CD14-positive monocyte (primary cell): Measurements from ENCODE around the gene CLCC1. TPM values are rescaled to one million over a fixed set of nuclear protein-coding genes. Genes with fewer than 3 reads are reported as not detected.

ENCODE experiments used
- DNase-seq, 3 donors: peaks; one replicate each; pipeline ENCODE4 v3.0.0-alpha.2; 2011 to 2022
- H2AFZ ChIP-seq: 2 replicates; pipeline ENCODE4 v1.6.0; 2012; ENCODE audit warnings: mild to moderate bottlenecking, low read depth, low read length, inconsistent platforms; ENCODE audit not compliant: insufficient read depth, poor library complexity, severe bottlenecking
- H3K27ac ChIP-seq, 2 donors: 1 replicate in 1 of 2; 2 replicates in 1 of 2; pipeline ENCODE4 v1.5.1; 2012 to 2013; ENCODE audit warnings: low read length in 2 of 2, control low read depth in 1 of 2, inconsistent platforms in 1 of 2, low read depth in 1 of 2, mild to moderate bottlenecking in 1 of 2
- H3K27me3 ChIP-seq, 2 donors: one replicate each; pipeline versions ENCODE4 v1.6.0 to v1.6.1; 2011 to 2013; ENCODE audit warnings: low read length in 2 of 2; ENCODE audit not compliant: control insufficient read depth in 2 of 2, insufficient read depth in 2 of 2
- H3K36me3 ChIP-seq, 2 donors: replicated peaks in 1 of 2; 1 replicate in 1 of 2; 2 replicates in 1 of 2; pipeline versions ENCODE4 v1.5.1 to v1.6.1; 2012 to 2013; ENCODE audit warnings: low read length in 2 of 2, control low read depth in 1 of 2, inconsistent platforms in 1 of 2, mild to moderate bottlenecking in 1 of 2; ENCODE audit not compliant: insufficient read depth in 2 of 2, control insufficient read depth in 1 of 2
- H3K4me1 ChIP-seq, 2 donors: 1 replicate in 1 of 2; 2 replicates in 1 of 2; pipeline versions ENCODE4 v1.5.1 to v1.6.1; 2012 to 2013; ENCODE audit warnings: low read length in 2 of 2, control low read depth in 1 of 2, inconsistent platforms in 1 of 2, mild to moderate bottlenecking in 1 of 2, moderate library complexity in 1 of 2; ENCODE audit not compliant: insufficient read depth in 2 of 2, control insufficient read depth in 1 of 2
- H3K4me2 ChIP-seq: replicated peaks from 2 replicates; pipeline ENCODE3; 2012; ENCODE audit warnings: low read length, moderate library complexity, mild to moderate bottlenecking; ENCODE audit not compliant: poor library complexity, severe bottlenecking; ENCODE audit errors: extremely low read depth
- H3K4me3 ChIP-seq, 3 experiments: fragments of 200-600 bp in 1 of 3; sonication (generic) in 1 of 3; replicated peaks in 1 of 3; 1 replicate in 2 of 3; 2 replicates in 1 of 3; pipeline ENCODE4 v1.5.1; 2011 to 2013; ENCODE audit warnings: low read length in 3 of 3, mild to moderate bottlenecking in 3 of 3, control low read depth in 2 of 3, low read depth in 2 of 3, inconsistent platforms in 1 of 3, moderate library complexity in 1 of 3
- H3K79me2 ChIP-seq: 2 replicates; pipeline ENCODE4 v1.6.0; 2012; ENCODE audit warnings: mild to moderate bottlenecking, control low read depth, inconsistent platforms, low read length, moderate library complexity; ENCODE audit not compliant: insufficient read depth
- H3K9ac ChIP-seq: 2 replicates; pipeline ENCODE4 v1.6.0; 2017; ENCODE audit warnings: low read length, mild to moderate bottlenecking; ENCODE audit not compliant: insufficient read depth, poor library complexity, severe bottlenecking
- H3K9me3 ChIP-seq, 2 donors: replicated peaks in 1 of 2; 1 replicate in 1 of 2; 2 replicates in 1 of 2; pipeline versions ENCODE4 v1.5.1 to v1.6.1; 2012 to 2013; ENCODE audit warnings: low read length in 2 of 2, control low read depth in 1 of 2; ENCODE audit not compliant: control insufficient read depth in 1 of 2, insufficient read depth in 1 of 2
- H4K20me1 ChIP-seq: 2 replicates; pipeline ENCODE4 v1.6.0; 2012; ENCODE audit warnings: mild to moderate bottlenecking, low read length, control low read depth, moderate library complexity; ENCODE audit not compliant: insufficient read depth
- H3K27ac Mint-ChIP-seq, 7 donors: one replicate each; pipeline ENCODE4 v1.8.0; 2020; ENCODE audit warnings: mild to moderate bottlenecking in 7 of 7, mixed read lengths in 7 of 7, moderate library complexity in 6 of 7, inconsistent platforms in 2 of 7
- H3K27me3 Mint-ChIP-seq, 3 donors: one replicate each; pipeline ENCODE4 v1.8.0; 2021 to 2022; ENCODE audit warnings: low read depth in 3 of 3, mild to moderate bottlenecking in 3 of 3, mixed read lengths in 3 of 3, moderate library complexity in 3 of 3, inconsistent platforms in 1 of 3
- H3K36me3 Mint-ChIP-seq, 2 donors: one replicate each; pipeline ENCODE4 v1.8.0; 2020; ENCODE audit warnings: mixed read lengths in 2 of 2, inconsistent platforms in 1 of 2, mild to moderate bottlenecking in 1 of 2
- H3K4me1 Mint-ChIP-seq: one replicate; pipeline ENCODE4 v1.8.0; 2020; ENCODE audit warnings: mild to moderate bottlenecking, mixed read lengths
- H3K4me3 Mint-ChIP-seq, 2 donors: one replicate each; pipeline ENCODE4 v1.8.0; 2020; ENCODE audit warnings: mild to moderate bottlenecking in 2 of 2, mixed read lengths in 2 of 2, moderate library complexity in 1 of 2
- H3K9me3 Mint-ChIP-seq, 7 donors: one replicate each; pipeline ENCODE4 v1.8.0; 2020 to 2022; ENCODE audit warnings: mixed read lengths in 7 of 7, mild to moderate bottlenecking in 6 of 7, moderate library complexity in 6 of 7, inconsistent platforms in 2 of 7
- WGBS: methylation state at CpG from one replicate; pipeline ENCODE4 v1.1.5; 2013; ENCODE audit warnings: missing lambda C conversion rate; ENCODE audit not compliant: insufficient coverage; 5-methylcytosine and 5-hydroxymethylcytosine counted together
- intact Hi-C, 2 donors: fragments of 100-400 bp; cut with micrococcal nuclease; formaldehyde crosslinking; loops; one replicate each; pipeline versions ENCODE4 v1.15.0 to v1.15.1; 2023
- polyA plus RNA-seq, 3 donors: library from polyadenylated mRNA; depleted of rRNA in 1 of 3; unstranded in 2 of 3; stranded (reverse) in 1 of 3; fragments of 300-500 nt in 2 of 3; fragments of >200 nt in 1 of 3; fragmentation: Illumina TruSeq in 2 of 3; gene quantifications; 1 replicate in 2 of 3; 2 replicates in 1 of 3; pipeline ENCODE4 v1.2.3, GENCODE V29; 2012 to 2021
- TF ChIP-seq, protein P1 (sequence below): fragments of 200-600 bp; IDR thresholded peaks from one replicate; pipeline ENCODE4 v1.8.0; 2022; ENCODE audit warnings: antibody characterized with exemption, mild to moderate bottlenecking

The CLCC1 gene
- polyA plus RNA-seq, 3 donors: 7.1 to 12.9 (median 9.4) TPM

DNA sequence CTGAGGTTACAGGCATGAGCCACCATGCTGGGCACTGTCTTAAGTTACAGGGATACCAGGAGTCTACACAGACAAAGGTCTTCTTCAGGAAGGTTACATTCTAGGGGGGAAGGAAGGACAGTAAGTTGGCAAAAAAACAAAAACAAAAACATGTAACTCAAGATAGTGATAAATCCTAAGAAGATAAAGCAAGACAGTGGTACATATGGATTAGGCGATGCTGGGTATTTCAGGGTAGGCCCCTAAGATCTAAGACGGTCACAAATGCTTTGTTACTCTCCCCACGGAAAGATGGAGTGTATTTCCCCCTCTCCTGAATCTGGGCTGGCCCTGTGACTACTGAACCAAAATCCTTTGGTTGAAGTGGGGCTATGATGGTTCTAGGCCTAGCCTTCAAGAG, 8.2 kb downstream of the CLCC1 start:
- H3K4me3 Mint-ChIP-seq: no peak overlapping the region
- no peak for DNase-seq
- H2AFZ ChIP-seq: no peak overlapping the region
- TF ChIP-seq, protein P1, sequence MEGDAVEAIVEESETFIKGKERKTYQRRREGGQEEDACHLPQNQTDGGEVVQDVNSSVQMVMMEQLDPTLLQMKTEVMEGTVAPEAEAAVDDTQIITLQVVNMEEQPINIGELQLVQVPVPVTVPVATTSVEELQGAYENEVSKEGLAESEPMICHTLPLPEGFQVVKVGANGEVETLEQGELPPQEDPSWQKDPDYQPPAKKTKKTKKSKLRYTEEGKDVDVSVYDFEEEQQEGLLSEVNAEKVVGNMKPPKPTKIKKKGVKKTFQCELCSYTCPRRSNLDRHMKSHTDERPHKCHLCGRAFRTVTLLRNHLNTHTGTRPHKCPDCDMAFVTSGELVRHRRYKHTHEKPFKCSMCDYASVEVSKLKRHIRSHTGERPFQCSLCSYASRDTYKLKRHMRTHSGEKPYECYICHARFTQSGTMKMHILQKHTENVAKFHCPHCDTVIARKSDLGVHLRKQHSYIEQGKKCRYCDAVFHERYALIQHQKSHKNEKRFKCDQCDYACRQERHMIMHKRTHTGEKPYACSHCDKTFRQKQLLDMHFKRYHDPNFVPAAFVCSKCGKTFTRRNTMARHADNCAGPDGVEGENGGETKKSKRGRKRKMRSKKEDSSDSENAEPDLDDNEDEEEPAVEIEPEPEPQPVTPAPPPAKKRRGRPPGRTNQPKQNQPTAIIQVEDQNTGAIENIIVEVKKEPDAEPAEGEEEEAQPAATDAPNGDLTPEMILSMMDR: no peak
- peaks cover 67% of the 10 kb centered on the region for H4K20me1 ChIP-seq
- H3K27me3 Mint-ChIP-seq: no peaks in the 10 kb centered on the region
- peaks cover 41% of the 10 kb centered on the region in 2 donors for H3K36me3 Mint-ChIP-seq
- peak overlapping the region in 1 of 7 donors; percentile 54 for H3K27ac Mint-ChIP-seq
- no peak overlapping the region for H3K27ac ChIP-seq
- H3K36me3 ChIP-seq: peaks cover 12 to 51% of the 10 kb centered on the region in 2 donors
- intact Hi-C loops: no loop called here
- no CpG with 5 or more reads among the region's 3 CpGs for WGBS
- H3K79me2 ChIP-seq: peaks cover 93% of the 10 kb centered on the region
- no peaks in the 10 kb centered on the region for H3K9me3 ChIP-seq
- no peaks in the 10 kb centered on the region for H3K4me1 ChIP-seq
- no peak overlapping the region for H3K4me3 ChIP-seq
- peaks cover 10% of the 10 kb centered on the region for H3K4me1 Mint-ChIP-seq
- no peaks in the 10 kb centered on the region for H3K27me3 ChIP-seq
- H3K9ac ChIP-seq: no peak overlapping the region
- H3K9me3 Mint-ChIP-seq: no peaks in the 10 kb centered on the region
- H3K4me2 ChIP-seq: no peak overlapping the region

DNA sequence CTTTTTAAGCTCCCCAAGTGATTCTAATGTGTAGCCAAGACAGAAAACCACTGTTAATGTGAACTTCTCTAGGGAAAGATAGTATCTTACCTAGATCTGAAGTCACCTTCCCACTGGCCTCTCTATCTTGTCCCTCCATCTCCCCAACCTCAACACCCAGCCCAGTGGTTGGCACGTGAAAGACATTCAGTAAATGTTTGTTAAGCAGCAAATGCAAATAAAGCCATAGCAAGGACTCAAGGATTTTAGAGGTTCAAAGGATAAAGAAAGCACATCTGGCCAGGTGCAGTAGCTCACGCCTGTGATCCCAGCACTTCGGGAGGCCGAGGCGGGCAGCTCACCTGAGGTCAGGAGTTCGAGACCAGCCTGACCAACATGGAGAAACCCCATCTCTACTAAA, 9.8 kb downstream of the CLCC1 start:
- Histone ChIP-seq H3K36me3 (peaks cover 12 to 49% of the 10 kb centered on the region in 2 donors), H3K4me2 (no peak overlapping the region), H3K4me1 (no peaks in the 10 kb centered on the region), H3K9me3 (no peaks in the 10 kb centered on the region), H3K27ac (no peak overlapping the region), H2AFZ (no peak overlapping the region), H3K79me2 (peaks cover 86% of the 10 kb centered on the region), H3K9ac (no peak overlapping the region), H4K20me1 (peaks cover 70% of the 10 kb centered on the region), H3K27me3 (no peaks in the 10 kb centered on the region), H3K4me3 (no peak overlapping the region)
- Mint-ChIP-seq H3K4me3 (no peak overlapping the region), H3K4me1 (peaks cover 13% of the 10 kb centered on the region), H3K9me3 (no peaks in the 10 kb centered on the region), H3K27me3 (no peaks in the 10 kb centered on the region), H3K27ac (peak overlapping the region in 2 of 7 donors; percentile 9 to 52), H3K36me3 (peaks cover 37 to 41% of the 10 kb centered on the region in 2 donors)
- TF ChIP-seq, protein P1: no peak
- no peak for DNase-seq
- no CpG with 5 or more reads among the region's 6 CpGs for WGBS
- intact Hi-C loops: no loop called here
